GM21528 (cell line): ENCODE results near the gene PORCN.
"Not testable (repeated sequence)": the region's sequence is repeated elsewhere in the genome, so short reads cannot be mapped to it uniquely, and the experiment has no call there.

ENCODE experiments used
- ATAC-seq: cut with Tn5 transposase; IDR thresholded peaks from one replicate; pipeline ENCODE4 v1.9.1; 2021; ENCODE audit warnings: mild to moderate bottlenecking, moderate library complexity; ENCODE audit not compliant: unreplicated experiment, low FRiP score

The PORCN gene

DNA sequence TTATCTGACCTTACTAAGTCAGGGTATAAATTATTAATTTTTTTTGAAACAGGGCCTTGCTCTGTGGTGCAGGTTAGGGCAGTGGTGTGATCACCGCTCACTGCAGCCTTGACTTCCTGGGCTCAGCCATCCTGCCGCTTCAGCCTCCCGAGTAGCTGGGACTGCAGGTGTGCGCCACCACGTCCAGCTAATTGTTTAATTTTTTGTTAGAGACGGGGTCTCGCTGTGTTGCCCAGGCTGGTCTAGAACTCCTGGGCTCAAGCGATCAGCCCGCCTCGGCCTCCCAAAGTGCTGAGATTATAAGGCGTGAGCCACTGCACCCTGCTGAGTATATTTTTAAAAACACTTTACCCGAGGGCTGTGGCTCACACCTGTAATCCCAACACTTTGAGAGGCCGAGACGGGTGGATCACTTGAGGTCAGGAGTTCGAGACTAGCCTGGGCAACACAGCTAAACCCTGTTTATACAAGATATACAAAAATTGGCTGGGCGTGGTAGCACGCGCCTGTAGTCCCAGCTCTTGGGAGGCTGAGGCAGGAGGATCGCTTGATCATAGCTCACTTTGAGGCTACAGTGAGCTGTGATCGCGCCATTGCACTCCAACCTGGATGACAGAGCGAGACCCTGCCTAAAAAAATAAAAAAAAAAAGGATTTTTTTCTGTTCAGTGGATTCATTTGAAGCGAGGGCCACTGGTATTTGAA is 30.0 kb downstream of the PORCN start:
- ATAC-seq: no peak

GRCh38 chrX:48539345-48540027 is 30.7 kb downstream of the PORCN start, which contains the start of gene TBC1D25:
TBC1D25 (plus strand) TSS chrX:48539714; CDS start chrX:48539798, 84 bp downstream.
- peak; percentile 82 for ATAC-seq

DNA sequence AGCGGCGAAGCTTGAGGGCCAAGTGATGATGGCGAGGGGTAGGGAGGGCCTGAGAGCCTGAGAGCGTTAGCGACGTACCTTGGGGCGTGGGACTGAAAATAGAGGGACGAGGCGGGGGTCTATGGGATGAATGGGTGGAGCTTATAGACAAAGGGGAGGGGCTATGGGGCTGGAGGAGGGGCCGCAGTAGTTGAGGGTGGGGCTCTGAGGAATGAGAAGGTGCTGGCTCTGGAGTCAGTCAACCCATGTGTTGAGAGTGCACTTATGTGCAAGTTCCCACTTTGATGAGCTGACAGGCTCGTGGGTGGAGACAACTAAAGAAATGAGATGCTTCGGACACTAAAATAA is 31.2 kb downstream of the PORCN start:
- ATAC-seq: peak; percentile 29

DNA sequence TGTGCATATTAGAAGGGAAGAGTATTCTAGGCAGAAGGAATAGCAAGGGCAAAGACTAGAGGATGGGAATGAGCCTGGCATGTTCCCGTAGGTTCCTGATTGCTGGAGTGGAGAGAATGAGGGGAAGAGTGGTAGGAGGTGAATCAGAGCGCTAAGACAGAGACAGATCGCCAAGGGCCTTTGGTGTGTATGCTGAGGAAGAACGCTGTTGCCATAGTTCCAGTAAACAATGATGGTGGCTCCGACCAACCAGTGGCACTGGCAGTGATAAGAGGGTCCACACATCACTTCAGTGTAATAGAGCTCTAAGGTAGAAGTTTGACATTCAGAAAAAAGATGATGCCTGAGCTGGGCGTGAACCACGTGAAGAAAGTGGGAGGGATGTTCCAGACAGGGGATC is 31.7 kb downstream of the PORCN start:
- no peak for ATAC-seq

GRCh38 chrX:48541140-48541814 is 32.5 kb downstream of the PORCN start:
- ATAC-seq: no peak

- no peak for ATAC-seq
Measured at GRCh38 chrX:48548871-48549270, 40.1 kb downstream of the PORCN start.

GRCh38 chrX:48555731-48556325 is 47.0 kb downstream of the PORCN start:
- not testable (repeated sequence) for ATAC-seq

DNA sequence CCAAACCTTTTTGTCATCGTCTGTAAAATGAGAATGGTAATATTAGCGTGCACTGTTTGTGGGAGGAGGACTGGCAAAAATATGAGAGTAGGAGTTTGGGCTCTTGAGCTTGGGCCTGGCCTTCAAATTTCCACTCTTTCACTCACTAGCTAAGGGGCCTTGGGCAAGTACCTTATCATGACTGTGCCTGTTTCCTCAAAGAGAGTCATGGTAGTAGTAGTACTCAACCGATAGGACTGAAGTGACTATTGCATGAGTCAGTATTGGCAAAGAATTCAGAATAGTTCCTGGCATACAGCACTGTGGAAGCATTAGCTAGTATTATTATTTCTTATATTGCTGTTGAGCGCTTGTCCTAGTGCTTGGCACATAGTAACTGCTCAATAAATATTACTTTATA is 49.5 kb downstream of the PORCN start:
- no peak for ATAC-seq

GRCh38 chrX:48559636-48560035 is 50.8 kb downstream of the PORCN start:
- no peak for ATAC-seq

- ATAC-seq: no peak
Measured at GRCh38 chrX:48560056-48560455, 51.3 kb downstream of the PORCN start.

- no peak for ATAC-seq
Measured at GRCh38 chrX:48560681-48561080, 51.9 kb downstream of the PORCN start.

GRCh38 chrX:48569958-48570357 is 61.2 kb downstream of the PORCN start:
- ATAC-seq: no peak
